Forelimb muscle (tissue), 1 donor: Measurements from ENCODE around the gene LENG8. TPM values are rescaled to one million over a fixed set of nuclear protein-coding genes. Genes with fewer than 3 reads are reported as not detected.

ENCODE experiments used
- polyA plus RNA-seq: library from polyadenylated mRNA; unstranded; fragments of 120-200 nt; gene quantifications from one replicate; pipeline ENCODE4 v1.2.1, GENCODE V29; 2013; ENCODE audit not compliant: insufficient read length

Gene LENG8
- polyA plus RNA-seq, 1 donor = 120 TPM

Other genes with a start within 250 kb of the LENG8 start
- 2,526 TPM for gene RPS9, start 248.3 kb upstream of the LENG8 start, polyA plus RNA-seq
- gene LILRB3, start 226.2 kb upstream of the LENG8 start, polyA plus RNA-seq = 1.8 TPM
- gene LILRA6, start 206.4 kb upstream of the LENG8 start, polyA plus RNA-seq = 1.2 TPM
- 8.1 TPM for gene LILRB5, start 191.9 kb upstream of the LENG8 start, polyA plus RNA-seq
- 1.9 TPM for gene LILRB2, start 168.1 kb upstream of the LENG8 start, polyA plus RNA-seq
- 0.44 TPM for gene LILRA5, start 136.0 kb upstream of the LENG8 start, polyA plus RNA-seq
- gene LILRA4, start 110.0 kb upstream of the LENG8 start, polyA plus RNA-seq = not detected
- gene LAIR1, start 84.3 kb upstream of the LENG8 start, polyA plus RNA-seq = 6.6 TPM
- 3.9 TPM for gene TTYH1, start 33.7 kb upstream of the LENG8 start, polyA plus RNA-seq
- gene LENG9, start 14.6 kb downstream of the LENG8 start, polyA plus RNA-seq = 1.8 TPM
- 29.2 TPM for gene CDC42EP5, start 24.1 kb downstream of the LENG8 start, polyA plus RNA-seq
- gene LAIR2, start 53.6 kb downstream of the LENG8 start, polyA plus RNA-seq = not detected
- gene LILRA2, start 124.6 kb downstream of the LENG8 start, polyA plus RNA-seq = 0.81 TPM
- gene LILRA1, start 144.4 kb downstream of the LENG8 start, polyA plus RNA-seq = 0.46 TPM
- gene LILRB1, start 181.3 kb downstream of the LENG8 start, polyA plus RNA-seq = 1.1 TPM
- gene LILRB4, start 213.8 kb downstream of the LENG8 start, polyA plus RNA-seq = 0.63 TPM